Measurements from ENCODE around the gene TNC. TPM values are rescaled to one million over a fixed set of nuclear protein-coding genes. Genes with fewer than 3 reads are reported as not detected.

Gene TNC
- total and polyA plus RNA-seq, 10 of the 15 experiments (the other 5 are each of a cell fraction or from before 2014, with no cell fraction given) = 0.05 to 4.2 (median 0.14) TPM

DNA sequence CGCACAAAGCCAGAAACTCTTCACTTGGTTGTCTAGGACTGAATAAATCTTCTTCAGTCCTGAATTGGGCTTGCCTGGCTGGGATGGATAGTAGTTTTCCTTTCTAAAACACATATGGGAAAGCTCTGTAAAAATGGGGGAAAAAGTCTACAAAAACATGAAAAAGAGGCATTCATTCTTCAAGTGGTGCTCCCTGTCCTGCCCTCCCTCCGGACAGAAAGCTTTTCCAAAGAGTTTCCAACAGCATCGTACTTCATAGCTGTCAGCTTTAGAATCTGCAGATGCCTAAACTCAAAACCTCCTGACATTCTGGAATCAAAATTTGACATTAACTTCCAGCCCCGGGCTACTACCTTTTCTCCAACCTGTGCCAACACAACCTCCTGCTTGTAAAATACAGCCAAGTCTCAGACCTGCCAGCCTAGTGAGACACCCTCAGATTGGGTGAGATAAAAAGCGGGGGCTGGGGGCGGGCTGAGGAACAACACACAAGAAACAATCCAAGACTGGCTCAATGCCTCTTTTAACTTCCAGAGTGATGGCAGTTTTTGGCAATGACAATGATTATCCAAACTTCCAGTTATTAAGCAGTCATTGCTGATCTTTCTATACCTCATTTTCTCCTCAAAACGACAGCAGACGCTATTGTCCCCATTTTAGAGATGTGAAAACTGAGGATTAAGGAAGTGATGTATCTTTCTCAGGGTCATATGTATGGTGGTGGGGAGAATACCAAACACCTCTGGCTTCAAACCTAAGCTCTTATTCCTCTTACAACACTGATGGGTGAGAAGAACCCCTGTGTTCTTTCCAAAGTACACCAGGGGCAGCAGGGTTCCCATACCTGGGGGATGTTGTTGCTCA, 1.3 kb downstream of the TNC start (continued):
- TF ChIP-seq MEF2A (IDR thresholded peaks at IDR 0.05; ENCODE audit: insufficient read depth, low read depth, low read length) (no peak), ATF2 (IDR thresholded peaks at IDR 0.05; ENCODE audit: low read length) (no peak), TAF1 (IDR thresholded peaks at IDR 0.05; ENCODE audit: borderline replicate concordance, low read depth, low read length) (no peak)
- TF ChIP-seq, protein P1, sequence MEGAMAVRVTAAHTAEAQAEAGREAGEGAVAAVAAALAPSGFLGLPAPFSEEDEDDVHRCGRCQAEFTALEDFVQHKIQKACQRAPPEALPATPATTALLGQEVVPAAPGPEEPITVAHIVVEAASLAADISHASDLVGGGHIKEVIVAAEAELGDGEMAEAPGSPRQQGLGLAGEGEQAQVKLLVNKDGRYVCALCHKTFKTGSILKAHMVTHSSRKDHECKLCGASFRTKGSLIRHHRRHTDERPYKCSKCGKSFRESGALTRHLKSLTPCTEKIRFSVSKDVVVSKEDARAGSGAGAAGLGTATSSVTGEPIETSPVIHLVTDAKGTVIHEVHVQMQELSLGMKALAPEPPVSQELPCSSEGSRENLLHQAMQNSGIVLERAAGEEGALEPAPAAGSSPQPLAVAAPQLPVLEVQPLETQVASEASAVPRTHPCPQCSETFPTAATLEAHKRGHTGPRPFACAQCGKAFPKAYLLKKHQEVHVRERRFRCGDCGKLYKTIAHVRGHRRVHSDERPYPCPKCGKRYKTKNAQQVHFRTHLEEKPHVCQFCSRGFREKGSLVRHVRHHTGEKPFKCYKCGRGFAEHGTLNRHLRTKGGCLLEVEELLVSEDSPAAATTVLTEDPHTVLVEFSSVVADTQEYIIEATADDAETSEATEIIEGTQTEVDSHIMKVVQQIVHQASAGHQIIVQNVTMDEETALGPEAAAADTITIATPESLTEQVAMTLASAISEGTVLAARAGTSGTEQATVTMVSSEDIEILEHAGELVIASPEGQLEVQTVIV (IDR thresholded peaks at IDR 0.05; ENCODE audit: borderline replicate concordance, partially characterized antibody) = no peak

DNA sequence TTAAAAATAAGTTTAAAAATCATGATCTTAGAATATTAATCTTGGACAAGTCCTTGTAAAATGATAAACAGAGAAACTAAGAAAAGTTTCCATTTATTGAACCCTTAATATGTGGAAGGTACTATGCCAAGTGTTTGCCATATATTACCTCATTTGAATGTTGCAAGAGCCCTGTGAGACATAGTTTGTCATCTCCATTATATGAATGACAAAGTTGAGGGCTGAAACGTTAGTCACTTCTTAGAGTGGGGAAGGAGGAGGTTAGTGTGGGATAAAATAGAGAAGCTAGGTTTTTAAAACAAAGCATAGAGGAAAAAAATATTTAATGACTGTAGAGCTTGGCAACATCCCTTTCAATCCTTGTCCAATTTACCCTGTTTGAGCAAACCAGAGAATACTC, 2.0 kb downstream of the TNC start:
- Histone ChIP-seq H3K9me3 (replicated peaks; ENCODE audit: control insufficient read depth, insufficient read depth, low read length) (no peaks in the 10 kb centered on the region), H3K4me1 (ENCODE audit: control insufficient read depth, insufficient read depth, low read length) (no peaks in the 10 kb centered on the region), H3K27me3 (replicated peaks in 1 of 2; ENCODE audit: control insufficient read depth in 2 of 2, insufficient read depth in 2 of 2, low read length in 1 of 2) (peaks cover 7 to 25% of the 10 kb centered on the region in 2 experiments), H3K4me3 (no peak overlapping the region), H2AFZ (ENCODE audit: control insufficient read depth, low read depth, low read length) (no peak overlapping the region), H4K20me1 (ENCODE audit: control insufficient read depth, insufficient read depth) (no peaks in the 10 kb centered on the region), H3K79me2 (ENCODE audit: control insufficient read depth, insufficient read depth, low read length) (no peaks in the 10 kb centered on the region), H3K27ac (ENCODE audit: control insufficient read depth, insufficient read depth) (no peak overlapping the region), H3K9ac (ENCODE audit: control insufficient read depth, insufficient read depth, low read length) (no peak overlapping the region), H3K4me2 (ENCODE audit: control insufficient read depth, insufficient read depth) (no peak overlapping the region), H3K36me3 (ENCODE audit: control insufficient read depth in 2 of 2, insufficient read depth in 2 of 2, low read length in 1 of 2) (no peaks in the 10 kb centered on the region)
- TF ChIP-seq ELK1 (IDR thresholded peaks at IDR 0.05; ENCODE audit: low read depth, low read length) (no peak), SMAD5 (IDR thresholded peaks at IDR 0.05; ENCODE audit: low read depth) (no peak), NKRF (conservative IDR thresholded peaks at IDR 0.05) (no peak), POLR2A (IDR thresholded peaks at IDR 0.05; ENCODE audit: low read depth, low read length) (no peak)
- TF ChIP-seq, protein P2, sequence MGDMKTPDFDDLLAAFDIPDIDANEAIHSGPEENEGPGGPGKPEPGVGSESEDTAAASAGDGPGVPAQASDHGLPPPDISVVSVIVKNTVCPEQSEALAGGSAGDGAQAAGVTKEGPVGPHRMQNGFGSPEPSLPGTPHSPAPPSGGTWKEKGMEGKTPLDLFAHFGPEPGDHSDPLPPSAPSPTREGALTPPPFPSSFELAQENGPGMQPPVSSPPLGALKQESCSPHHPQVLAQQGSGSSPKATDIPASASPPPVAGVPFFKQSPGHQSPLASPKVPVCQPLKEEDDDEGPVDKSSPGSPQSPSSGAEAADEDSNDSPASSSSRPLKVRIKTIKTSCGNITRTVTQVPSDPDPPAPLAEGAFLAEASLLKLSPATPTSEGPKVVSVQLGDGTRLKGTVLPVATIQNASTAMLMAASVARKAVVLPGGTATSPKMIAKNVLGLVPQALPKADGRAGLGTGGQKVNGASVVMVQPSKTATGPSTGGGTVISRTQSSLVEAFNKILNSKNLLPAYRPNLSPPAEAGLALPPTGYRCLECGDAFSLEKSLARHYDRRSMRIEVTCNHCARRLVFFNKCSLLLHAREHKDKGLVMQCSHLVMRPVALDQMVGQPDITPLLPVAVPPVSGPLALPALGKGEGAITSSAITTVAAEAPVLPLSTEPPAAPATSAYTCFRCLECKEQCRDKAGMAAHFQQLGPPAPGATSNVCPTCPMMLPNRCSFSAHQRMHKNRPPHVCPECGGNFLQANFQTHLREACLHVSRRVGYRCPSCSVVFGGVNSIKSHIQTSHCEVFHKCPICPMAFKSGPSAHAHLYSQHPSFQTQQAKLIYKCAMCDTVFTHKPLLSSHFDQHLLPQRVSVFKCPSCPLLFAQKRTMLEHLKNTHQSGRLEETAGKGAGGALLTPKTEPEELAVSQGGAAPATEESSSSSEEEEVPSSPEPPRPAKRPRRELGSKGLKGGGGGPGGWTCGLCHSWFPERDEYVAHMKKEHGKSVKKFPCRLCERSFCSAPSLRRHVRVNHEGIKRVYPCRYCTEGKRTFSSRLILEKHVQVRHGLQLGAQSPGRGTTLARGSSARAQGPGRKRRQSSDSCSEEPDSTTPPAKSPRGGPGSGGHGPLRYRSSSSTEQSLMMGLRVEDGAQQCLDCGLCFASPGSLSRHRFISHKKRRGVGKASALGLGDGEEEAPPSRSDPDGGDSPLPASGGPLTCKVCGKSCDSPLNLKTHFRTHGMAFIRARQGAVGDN (IDR thresholded peaks at IDR 0.05) = no peak
- intact Hi-C loops (cut with micrococcal nuclease; ENCODE audit: unreplicated experiment) (no loop called here), in situ Hi-C loops (cut with MboI) (no loop called here)
- ATAC-seq (no peak), DNase-seq (ENCODE audit: low read depth, low spot score) (no peak), FAIRE-seq (no peak)
- SMC1A ChIA-PET (ENCODE audit: uncharacterized antibody, unreplicated experiment) = interaction anchor here (0.5 to 1.1 kb wide), 3 partner anchors 36 to 992 kb away, joined by 3 read pairs; no protein-coding TSS in a partner anchor
- RAD21 ChIA-PET (ENCODE audit: unreplicated experiment) = no interaction called here
- 6% methylated on average over 1 of the region's 1 CpG for WGBS (ENCODE audit: insufficient coverage, insufficient replicate concordance, low lambda C conversion rate, missing lambda C conversion rate)
- BruUV-seq (replicated peaks) = no TSS peak
- POLR2A ChIA-PET = no interaction called here
- CTCF ChIA-PET = no interaction called here
